GM21390 (cell line): ENCODE measurements around the gene SLC5A3.

Experiments used
- ATAC-seq: cut with Tn5 transposase; IDR thresholded peaks from one replicate; pipeline ENCODE4 v1.9.1; 2021; ENCODE audit not compliant: unreplicated experiment

Gene SLC5A3

GRCh38 chr21:34094949-34095348, 21.6 kb downstream of the SLC5A3 start:
- no peak for ATAC-seq

DNA sequence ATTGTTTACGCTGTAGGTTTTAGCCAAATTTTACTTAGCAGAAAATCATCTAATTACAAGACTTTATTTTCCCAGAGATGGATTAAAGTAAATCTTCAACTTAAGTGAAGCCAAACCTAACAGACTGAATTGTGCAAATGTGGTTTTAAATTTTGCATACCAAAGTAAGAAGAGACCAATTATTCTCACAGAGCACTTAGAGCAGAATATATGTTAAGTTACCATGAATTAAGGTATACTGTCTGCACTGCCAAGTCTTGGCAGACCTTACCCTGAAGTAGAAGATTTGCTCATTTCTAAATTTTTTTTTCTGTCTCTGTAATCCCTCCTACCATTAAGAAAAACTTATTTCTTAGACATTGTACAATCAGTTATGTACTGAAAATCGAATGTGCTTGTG, 24.1 kb downstream of the SLC5A3 start:
- ATAC-seq = no peak

- no peak for ATAC-seq
Observed at GRCh38 chr21:34100337-34100736, 27.0 kb downstream of the SLC5A3 start.

GRCh38 chr21:34100790-34101189, 27.4 kb downstream of the SLC5A3 start:
- no peak for ATAC-seq

DNA sequence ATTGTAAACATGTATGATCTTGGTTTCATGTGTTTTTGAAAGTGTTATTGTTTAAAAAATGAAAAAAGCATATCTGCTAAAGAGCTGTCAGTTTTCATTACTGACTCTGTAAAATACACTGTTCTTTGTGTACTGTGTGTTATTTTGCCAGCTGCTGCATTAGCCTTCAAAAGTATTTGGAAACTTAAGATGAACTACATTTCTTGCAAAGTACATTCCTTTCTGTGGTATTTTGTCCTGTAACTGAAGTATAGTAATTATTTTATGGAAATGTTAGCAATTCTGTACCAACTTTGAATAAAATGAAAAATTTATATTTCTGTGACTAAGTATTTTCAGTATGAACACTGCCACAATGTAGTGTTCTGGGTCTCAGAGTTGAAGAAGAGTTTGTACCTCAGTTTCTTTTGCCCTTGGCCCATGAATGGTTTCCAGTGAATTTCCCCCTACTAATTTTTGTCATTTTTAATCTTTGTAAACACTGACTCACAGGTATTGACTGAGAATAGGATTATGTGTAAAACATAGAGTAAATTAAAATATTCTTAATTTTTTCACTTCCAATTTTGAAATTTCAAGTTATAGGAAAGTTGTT, 32.7 kb downstream of the SLC5A3 start:
- no peak for ATAC-seq

DNA sequence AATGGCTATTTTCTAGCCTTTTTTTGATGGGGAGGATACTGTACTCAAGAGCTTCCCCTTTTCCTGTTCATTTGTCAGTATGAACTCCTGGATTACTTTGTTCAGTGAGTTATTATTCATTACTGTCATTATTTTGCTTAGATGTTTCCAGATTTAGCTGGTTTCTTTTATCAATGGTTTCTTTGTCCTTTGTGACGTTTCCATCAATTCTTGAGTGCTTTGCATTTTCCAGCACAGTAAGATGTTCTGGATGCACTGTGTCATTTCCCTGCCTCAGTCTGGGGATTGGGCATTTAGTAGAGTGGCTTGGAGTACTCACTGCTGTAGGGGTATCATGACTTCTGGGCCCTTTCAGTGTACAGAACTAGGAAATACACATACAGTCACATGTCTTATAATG, 34.2 kb downstream of the SLC5A3 start:
- no peak for ATAC-seq

GRCh38 chr21:34109075-34109474, 35.7 kb downstream of the SLC5A3 start:
- ATAC-seq = no peak

- ATAC-seq = no peak
Observed at GRCh38 chr21:34110594-34111202, 37.3 kb downstream of the SLC5A3 start.

GRCh38 chr21:34112316-34113033, 39.1 kb downstream of the SLC5A3 start:
- ATAC-seq = no peak

DNA sequence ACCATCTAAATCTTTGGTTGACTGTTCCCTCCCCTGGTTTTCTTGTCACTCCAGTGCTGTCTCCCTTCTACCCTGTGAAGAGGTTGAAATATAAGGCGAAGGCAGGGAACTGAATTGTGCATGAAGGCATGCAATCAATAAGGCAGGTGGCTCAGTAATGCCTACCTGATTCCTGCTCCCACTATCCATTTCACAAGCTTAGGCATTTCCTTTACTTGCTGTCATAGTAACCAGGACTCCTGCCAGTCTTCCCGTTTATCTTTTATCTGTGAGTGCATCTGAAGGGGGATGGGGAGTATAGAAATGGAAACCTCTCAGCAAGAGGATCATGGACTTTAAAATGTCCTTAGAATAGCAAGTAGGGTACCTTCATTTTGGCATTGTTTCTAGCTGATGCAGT, 40.5 kb downstream of the SLC5A3 start:
- no peak for ATAC-seq

DNA sequence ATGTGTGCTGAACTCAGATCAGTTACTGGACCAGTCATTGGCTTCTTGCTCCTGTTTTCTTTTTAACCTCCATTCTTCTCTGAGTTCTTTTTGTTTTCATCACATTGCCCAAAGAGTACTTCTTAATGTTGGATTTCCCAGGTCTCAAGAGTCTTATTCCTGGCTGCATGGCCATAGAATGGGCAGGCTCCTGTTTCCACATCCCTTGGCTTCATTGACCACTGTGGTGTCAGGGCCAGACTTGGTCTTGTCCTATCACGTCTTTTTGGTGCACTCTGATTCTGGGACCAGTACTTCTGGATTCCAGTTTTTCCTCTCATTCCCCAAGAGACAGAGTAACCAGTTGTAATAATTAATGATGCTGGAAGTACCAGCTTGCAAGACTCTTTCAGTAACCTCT, 41.8 kb downstream of the SLC5A3 start:
- ATAC-seq = no peak

DNA sequence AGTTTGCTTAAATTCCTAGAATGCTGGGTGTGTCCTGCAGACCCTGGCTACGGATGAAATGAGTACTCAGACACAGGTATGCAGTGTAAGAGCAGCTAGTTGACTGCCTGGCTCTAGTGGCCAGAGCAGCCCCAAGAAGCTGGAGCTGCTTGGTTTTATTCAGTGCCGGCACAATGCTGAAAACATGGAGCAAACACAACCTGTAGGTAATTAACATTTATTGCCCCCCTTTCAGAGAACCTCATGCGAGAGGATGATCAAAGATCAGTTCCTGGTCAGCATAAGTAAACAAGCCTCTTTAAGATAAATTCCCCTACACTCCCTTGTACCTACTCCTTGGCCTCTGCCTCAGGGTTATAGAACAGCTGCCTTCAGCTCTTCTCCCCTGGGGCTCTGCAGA, 43.2 kb downstream of the SLC5A3 start:
- ATAC-seq = no peak

DNA sequence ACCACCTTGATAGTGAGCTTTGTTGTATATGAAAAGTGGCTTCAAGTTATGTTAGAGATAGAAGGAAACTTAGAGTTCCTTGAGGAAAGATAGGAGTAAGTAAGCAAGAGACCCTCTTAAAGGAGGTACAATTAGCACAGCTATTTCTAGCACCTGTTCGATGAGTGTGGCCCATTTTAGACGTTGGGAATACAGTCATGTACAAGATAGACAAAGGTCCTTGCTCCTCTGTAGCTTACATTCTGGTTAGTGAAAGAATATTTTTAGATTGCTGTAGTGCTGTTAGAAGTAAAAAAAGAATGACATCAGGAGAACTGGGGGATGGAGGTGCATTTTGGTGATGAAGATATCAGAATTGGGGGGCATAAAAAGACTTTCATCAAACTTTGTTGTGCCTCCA, 47.5 kb downstream of the SLC5A3 start:
- no peak for ATAC-seq

DNA sequence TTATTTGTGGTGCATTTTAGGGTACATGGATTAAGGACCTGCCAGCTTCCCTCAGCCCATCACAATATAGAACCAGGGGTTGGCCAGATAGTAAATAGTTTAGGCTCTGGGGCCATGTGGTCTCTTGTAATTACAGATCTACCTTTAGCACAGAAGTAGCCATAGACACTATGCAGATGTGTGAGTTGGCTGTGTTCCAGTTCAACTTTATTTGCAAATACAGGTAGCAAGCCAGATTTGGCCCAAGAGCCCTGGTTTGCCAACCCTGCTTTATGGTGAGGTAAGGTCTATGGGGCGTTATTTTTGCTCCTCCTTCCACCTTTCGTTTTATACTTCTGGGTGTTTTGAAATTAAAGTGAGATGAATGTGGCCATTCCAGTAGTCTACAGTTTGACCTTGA, 48.7 kb downstream of the SLC5A3 start:
- ATAC-seq = no peak
